CD4-positive, alpha-beta T cell treated with Interleukin-6 for 4 hours (primary cell): Measurements from ENCODE around the gene WDR1.

ENCODE experiments used
- DNase-seq: peaks from one replicate; pipeline ENCODE4 v3.0.0-alpha.2; 2020; ENCODE audit warnings: mixed read lengths

The WDR1 gene

DNA sequence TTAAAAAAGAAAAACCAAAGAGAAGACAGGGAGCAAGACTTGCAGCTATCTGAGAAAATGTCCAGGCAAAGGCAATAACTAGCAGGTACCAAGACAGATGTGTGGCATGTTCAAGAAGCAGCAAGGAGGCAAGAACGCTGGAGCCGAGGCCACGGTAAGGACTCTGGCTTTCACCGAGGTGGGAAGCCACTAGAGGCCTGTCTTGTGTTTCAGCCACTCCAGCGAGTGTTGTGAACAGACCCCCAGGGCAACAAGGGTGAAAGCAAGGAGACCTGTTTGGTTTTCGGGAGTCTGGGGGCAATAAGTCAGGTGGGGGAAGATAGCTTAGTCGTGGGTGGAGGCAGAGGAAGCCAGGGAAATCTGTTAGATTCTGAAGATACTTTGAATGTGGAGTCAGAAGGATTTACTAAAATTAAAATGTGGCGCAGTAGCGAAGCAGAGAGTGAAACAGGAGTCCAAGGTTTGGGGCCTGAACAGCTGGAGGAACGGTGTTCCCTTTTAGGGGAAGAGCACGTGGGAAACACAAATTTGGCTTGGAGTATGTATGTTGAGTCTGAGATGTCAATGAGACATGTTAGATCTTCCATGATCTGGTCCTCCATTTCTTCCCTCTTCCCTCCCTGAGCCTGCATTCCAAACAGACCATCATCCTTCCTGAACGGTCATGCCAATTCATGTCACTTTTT is 3.1 kb downstream of the WDR1 start:
- no peak for DNase-seq

- no peak for DNase-seq
Measured at GRCh38 chr4:10112658-10113284, 3.8 kb downstream of the WDR1 start.

DNA sequence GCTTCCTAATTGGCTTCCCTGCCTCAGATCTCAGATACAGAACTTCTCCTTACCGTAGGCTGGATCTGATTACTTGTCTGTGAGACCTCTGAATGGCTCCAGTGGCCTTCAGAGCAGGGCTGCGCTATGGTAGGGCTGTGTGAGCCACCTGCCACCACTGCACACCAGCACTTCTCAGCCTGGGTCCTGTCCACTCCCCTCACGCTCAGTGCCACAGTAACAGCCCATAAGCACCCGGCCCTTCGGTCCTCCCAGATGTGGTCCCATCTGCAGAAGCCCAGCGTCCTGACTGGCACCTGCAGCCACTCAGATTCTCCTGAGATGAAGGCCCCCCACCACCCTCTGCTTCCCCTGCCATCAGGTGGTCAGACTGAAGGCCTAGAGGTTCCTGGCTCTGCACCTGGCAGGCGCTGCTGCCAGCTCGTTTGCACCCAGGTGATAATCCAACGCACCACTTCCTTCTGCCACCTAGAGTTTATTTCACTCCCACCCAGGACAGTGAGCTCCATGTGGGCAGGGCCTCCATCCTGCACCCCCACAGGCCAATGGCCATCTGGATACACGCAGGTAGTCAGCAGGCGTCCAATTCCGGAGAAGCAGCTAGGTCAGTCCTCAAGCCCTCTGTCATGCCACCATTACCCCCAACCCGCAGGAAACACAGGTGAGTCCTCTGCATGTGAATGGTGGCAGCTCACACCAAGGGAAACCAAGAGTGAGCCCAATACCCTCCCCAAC is 5.4 kb downstream of the WDR1 start:
- no peak for DNase-seq

DNA sequence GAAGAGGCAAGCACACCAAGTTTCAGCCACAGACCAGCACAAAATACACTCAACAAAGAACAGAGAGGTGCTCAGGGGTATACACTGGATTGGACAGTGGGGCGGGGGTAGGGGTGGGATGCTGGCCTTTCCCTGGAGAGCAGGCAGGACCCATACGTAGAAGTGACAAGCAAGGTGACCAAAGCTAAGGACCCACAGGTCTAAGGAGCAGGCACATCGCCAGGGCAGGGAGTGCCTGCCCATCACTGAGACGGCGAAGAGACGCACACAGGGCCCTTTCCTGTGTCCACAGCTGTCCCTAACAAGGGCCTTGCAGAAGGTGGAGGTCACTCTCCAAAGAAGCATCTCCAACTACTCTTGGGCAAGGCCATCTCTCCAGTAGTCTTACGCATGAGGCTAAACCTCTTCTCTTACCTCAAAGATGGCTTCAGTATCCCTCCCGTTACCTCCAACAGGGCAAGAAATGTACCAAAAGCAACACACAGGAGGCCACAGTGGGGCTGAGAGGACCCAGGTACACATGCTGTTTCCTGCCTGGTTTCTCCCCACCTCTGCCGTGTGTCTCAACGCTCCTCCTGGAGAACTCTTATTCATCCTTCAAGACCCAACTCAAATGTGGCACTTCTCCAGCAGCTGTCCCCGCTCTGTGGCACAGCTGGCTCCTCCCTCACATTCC is 6.5 kb downstream of the WDR1 start:
- DNase-seq, result no peak

- DNase-seq, result peak; percentile 73
Measured at GRCh38 chr4:10108818-10109783, 7.5 kb downstream of the WDR1 start.

- DNase-seq, result no peak
Measured at GRCh38 chr4:10108391-10108790, 8.2 kb downstream of the WDR1 start.

DNA sequence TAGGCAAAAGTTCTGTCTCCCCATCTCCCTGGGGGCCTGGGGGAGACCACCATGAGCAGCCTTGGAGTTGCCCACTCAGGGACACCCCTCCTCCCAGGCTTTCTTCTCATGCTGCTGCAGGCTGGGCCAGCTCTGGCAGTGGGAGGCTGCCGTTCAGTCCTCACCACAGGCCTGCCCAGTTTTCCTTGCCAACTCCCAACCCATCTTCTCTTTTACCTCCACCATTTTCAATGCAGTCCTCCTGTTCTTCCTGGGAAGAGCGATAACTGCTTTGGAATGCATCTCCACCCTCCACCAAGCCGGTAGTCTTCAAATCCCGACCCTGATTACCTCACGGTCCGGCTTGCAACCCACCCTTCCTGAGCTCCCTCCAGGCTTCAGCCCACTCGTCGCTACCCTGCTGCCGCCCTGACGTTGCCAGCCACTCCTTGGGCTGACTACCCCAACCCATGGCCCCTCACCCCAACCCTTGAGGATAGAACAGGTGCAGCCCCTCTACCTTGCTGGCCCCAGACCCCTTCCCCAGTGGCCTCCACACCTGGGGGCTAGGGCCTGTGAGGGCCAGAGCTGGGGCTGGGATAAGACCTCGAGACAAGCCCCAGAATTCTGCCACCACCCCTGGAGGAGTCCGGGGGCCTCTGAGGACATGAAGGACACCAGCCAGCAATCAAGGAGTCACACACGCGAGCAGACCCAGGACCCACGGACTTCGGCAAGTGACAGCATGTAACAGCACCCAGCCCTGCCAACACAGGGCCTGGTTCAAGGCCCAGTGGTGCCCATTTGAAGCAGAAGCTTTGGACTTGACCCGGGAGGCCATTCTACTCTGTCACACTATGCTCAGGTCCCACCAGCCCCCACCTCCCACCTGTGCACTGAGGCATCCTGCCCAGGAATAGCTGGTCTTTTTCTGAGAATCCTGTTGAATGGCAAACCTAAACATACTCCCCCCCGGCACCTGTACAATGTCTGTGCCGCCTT is 9.2 kb downstream of the WDR1 start:
- DNase-seq, result no peak

DNA sequence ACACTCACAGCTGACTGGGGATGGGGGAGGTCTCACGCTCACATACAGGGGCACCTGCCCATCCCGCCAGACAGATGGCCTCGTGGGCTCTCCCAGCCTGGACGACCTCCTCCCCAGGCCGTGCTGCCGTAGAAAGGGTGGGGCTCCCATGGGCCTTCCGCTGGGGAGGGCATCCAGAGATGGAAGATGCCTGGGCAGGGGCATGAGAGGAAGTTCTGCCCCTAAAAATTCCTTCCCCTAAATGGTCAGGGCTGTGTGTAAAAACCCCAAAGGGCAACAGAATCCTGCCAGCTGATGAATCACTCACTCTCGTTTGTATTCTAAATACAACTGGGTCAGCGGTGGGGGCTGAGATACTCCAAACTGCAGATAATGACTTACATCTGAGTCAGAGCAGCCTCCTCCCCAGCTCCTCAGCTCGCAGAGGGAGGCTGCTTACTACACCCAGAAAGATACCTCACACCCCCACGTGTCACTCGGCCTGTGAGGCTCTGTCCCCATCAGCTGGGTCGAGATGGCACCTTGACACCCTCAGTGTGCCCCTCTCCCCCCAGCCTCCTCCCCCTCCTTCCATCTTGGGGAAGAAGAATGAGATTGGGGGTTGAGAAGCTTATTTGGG is 10.1 kb downstream of the WDR1 start:
- DNase-seq, result peak; percentile 84

DNA sequence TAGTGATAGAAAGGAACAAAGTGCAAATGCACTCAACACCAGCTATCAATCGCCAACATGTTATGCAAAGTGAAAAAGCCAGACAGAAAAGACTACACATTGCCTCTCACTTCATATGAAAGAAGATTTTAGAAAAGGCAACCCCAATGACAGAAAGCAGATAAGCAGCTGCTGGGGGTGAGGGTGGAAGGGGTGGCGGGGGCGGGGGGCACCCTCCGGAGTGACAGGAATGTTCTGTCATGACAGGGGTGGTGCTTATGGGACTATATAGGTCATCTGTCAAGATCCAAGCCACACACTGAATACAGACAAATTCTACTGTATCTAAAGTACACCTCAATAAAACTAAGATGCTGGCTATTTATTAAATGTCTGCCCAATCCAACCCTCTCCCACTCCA is 10.7 kb downstream of the WDR1 start:
- no peak for DNase-seq

- no peak for DNase-seq
Measured at GRCh38 chr4:10105421-10105820, 11.2 kb downstream of the WDR1 start.

DNA sequence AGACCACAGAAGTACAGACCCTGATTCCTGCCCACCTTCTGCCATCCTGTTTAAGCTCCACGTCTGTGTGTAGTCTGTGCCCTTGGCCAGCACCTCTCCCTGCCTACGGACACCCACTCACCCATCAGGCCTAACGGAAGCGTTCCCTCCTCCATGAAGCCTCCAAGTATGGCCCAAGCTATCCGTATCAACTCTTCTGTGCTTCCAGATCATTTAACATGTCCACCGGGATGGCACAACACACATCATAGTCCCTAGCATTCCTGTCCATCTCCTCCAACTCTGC is 11.7 kb downstream of the WDR1 start:
- DNase-seq, result no peak

GRCh38 chr4:10104211-10104990 is 12.2 kb downstream of the WDR1 start:
- DNase-seq, result no peak

DNA sequence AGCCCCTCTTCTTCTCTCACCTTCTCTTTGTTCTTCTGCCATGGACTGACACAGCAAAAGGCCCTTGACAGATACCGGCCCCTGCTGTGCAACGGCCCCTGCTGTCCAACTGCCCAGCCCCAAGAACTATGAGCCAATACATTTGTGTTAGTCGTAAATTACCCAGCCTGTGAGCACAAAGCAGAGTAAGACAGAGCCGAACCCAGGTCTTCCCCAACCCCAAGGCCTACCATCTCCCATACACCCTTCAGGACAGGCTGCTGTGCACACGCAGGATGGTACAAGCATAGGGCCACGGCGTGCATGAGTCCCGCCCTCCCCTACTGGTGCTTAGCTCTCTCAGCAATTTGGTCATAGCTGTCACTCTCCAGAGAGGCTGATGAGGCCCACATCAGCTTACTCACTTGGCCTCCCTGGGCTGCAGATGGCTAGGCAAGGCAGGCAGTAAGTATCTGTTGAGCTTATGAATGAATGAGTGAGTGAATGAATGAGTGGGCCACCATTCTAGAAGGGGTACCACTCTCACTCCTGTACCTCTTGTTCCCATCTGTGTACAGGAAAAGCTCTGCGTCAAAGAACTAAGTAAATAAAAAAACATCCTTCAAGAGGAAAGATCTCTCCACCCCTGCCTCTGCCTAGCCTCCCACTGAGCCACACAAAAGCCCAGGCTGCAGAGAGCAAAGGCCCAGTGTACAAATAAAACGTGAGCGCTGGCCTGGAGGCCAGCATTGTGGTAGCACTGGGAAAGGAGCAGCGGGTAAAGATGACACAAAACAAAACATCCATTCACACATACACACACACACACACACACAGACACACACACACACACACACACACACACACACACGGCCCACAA is 13.9 kb downstream of the WDR1 start:
- no peak for DNase-seq

DNA sequence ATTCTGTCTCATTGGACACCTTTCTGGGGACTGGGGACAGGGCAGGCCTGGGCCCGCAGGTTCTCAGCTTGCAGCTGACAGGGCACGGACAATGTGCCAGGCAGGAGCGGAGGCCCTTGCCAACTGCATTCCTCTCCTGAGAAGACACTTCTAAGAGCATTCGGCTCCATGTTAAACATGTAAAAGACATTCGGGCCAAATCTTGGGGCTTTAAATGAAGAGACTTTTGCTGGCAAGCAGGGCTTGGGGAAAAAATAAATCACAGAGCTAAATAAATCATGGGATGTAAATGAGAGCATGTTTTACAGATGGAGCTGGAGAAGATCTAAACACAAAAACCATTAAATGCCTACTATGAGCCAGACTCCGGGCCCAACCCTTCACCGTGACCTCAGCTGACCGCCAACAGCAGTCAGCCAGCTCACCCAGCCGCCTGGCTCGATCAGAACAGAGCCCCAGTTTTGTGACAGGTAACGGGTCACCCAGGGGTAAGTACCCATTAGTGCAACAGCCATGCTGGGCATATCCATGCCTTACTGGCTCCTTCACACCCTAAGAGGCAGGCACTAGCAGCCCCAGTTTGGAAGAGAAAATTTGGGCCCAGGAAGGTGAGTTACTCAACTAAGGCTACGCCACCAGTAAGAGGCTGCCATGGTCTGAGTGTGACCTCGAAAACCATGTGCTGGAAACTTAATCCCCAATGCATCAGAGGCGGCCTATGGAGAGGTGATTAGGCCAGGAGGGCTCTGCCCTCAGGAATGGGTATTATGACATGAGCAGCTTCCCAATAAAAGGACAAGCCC is 14.7 kb downstream of the WDR1 start:
- no peak for DNase-seq

GRCh38 chr4:10100734-10101216 is 15.8 kb downstream of the WDR1 start:
- DNase-seq, result peak; percentile 47

- DNase-seq, result peak; percentile 56
Measured at GRCh38 chr4:10099499-10100325, 16.9 kb downstream of the WDR1 start.

- peak; percentile 62 for DNase-seq
Measured at GRCh38 chr4:10098780-10099160, 17.8 kb downstream of the WDR1 start.
